Measurements from ENCODE around the gene ARVCF. TPM values are rescaled to one million over a fixed set of nuclear protein-coding genes. Genes with fewer than 3 reads are reported as not detected.

ARVCF gene
- polyA plus RNA-seq, 1 experiment, result 5.6 TPM

GRCh38 chr22:20004464-20004863 is 12.2 kb downstream of the ARVCF start:
- Histone ChIP-seq H3K4me3 (ENCODE audit: low read depth, low read length) (no peak overlapping the region), H3K9me3 (ENCODE audit: control insufficient read depth, insufficient read depth, low read length) (peaks cover 9% of the 10 kb centered on the region), H3K27ac (ENCODE audit: low read depth, low read length) (no peak overlapping the region), H3K27me3 (ENCODE audit: control insufficient read depth, insufficient read depth, low read length) (peaks cover 2% of the 10 kb centered on the region)
- POLR2A ChIA-PET, result no interaction called here
- CTCF ChIA-PET, result no interaction called here
- no peak for DNase-seq (ENCODE audit: low read depth, low spot score)
- no peak for TF ChIP-seq CTCF (IDR thresholded peaks at IDR 0.05; ENCODE audit: low read depth, low read length)

DNA sequence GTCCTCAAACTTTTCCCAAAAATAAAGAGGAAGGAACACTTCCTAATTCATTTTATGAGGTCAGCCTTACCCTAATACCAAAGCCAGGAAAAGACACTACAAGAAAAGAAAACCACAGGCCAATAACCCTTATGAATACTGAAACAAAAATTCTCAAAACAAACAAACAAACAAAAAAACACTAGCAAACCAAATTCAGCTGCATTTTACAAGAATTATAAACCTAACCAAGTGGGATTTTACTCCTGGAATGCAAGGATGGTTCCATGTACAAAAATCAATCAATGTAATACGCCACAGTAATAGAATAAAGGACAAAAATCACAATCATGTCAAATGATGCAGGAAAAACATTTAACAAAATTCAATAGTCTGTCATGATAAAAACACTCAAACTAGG is 13.3 kb downstream of the ARVCF start:
- H3K27ac ChIP-seq (ENCODE audit: low read depth, low read length), result no peak overlapping the region
- H3K27me3 ChIP-seq (ENCODE audit: control insufficient read depth, insufficient read depth, low read length), result peaks cover 2% of the 10 kb centered on the region
- no peak for DNase-seq (ENCODE audit: low read depth, low spot score)
- H3K4me3 ChIP-seq (ENCODE audit: low read depth, low read length), result no peak overlapping the region
- ChIA-PET POLR2A (no interaction called here), CTCF (interaction anchor here (2.8 kb wide), 1 partner anchor 10 kb away, joined by 9 read pairs; no protein-coding TSS in a partner anchor)
- peaks cover 9% of the 10 kb centered on the region for H3K9me3 ChIP-seq (ENCODE audit: control insufficient read depth, insufficient read depth, low read length)
- no peak for TF ChIP-seq CTCF (IDR thresholded peaks at IDR 0.05; ENCODE audit: low read depth, low read length)

DNA sequence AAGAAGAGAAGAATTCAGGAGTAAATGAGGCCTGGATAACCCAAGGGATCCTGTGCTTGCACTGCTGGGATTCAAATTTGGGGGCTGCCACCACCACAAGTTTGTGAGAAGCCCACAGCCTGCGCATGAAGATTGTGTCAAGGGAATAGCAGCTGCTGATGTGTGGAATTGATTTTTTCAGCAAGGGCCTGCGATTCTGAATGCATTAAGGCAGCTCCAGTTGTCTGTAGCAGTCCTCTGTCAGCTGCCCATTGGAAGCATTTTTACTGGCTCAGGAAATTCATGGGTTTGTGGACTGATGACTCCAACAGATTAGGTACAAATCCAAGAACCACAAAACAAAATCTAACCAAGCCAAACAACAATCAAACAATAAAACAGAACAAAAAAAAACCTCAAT is 14.0 kb downstream of the ARVCF start:
- CTCF ChIA-PET, result interaction anchor here (1.0 to 2.8 kb wide), 3 partner anchors 11 to 32 kb away, joined by 3 to 9 read pairs (median 5); no protein-coding TSS in a partner anchor
- no peaks in the 10 kb centered on the region for H3K27me3 ChIP-seq (ENCODE audit: control insufficient read depth, insufficient read depth, low read length)
- POLR2A ChIA-PET, result interaction anchor here (0.8 kb wide), 1 partner anchor 16 kb away, joined by 3 read pairs; no protein-coding TSS in a partner anchor
- H3K4me3 ChIP-seq (ENCODE audit: low read depth, low read length), result no peak overlapping the region
- H3K9me3 ChIP-seq (ENCODE audit: control insufficient read depth, insufficient read depth, low read length), result peaks cover 9% of the 10 kb centered on the region
- DNase-seq (ENCODE audit: low read depth, low spot score), result no peak
- no peak for TF ChIP-seq CTCF (IDR thresholded peaks at IDR 0.05; ENCODE audit: low read depth, low read length)
- H3K27ac ChIP-seq (ENCODE audit: low read depth, low read length), result no peak overlapping the region

DNA sequence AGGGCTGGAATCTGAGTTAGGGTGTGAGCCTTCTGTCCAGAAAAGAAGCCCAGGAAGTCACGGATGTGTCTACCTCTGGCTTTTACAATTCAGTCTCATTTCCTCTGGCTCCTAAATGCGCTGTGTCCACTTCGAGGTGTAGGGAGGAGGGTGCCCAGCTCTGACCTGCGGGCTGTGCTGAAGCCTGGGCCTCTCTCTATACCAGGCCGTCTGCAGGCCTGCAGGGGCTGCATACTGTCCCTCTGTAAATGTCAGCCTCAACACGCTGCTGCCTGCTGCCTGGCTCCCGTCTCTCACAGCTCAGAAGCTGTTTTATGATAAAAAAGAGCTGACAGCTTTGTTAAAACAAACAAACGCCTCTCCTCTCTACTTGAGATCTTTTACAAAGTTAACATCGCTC is 14.5 kb downstream of the ARVCF start:
- no peaks in the 10 kb centered on the region for H3K27me3 ChIP-seq (ENCODE audit: control insufficient read depth, insufficient read depth, low read length)
- CTCF ChIA-PET, result interaction anchor here (1.0 to 2.8 kb wide), 3 partner anchors 12 to 32 kb away, joined by 3 to 9 read pairs (median 5); no protein-coding TSS in a partner anchor
- H3K27ac ChIP-seq (ENCODE audit: low read depth, low read length), result no peak overlapping the region
- no peak for TF ChIP-seq CTCF (IDR thresholded peaks at IDR 0.05; ENCODE audit: low read depth, low read length)
- DNase-seq (ENCODE audit: low read depth, low spot score), result no peak
- POLR2A ChIA-PET, result interaction anchor here (0.8 kb wide), 1 partner anchor 17 kb away, joined by 3 read pairs; no protein-coding TSS in a partner anchor
- peaks cover 9% of the 10 kb centered on the region for H3K9me3 ChIP-seq (ENCODE audit: control insufficient read depth, insufficient read depth, low read length)
- H3K4me3 ChIP-seq (ENCODE audit: low read depth, low read length), result no peak overlapping the region

DNA sequence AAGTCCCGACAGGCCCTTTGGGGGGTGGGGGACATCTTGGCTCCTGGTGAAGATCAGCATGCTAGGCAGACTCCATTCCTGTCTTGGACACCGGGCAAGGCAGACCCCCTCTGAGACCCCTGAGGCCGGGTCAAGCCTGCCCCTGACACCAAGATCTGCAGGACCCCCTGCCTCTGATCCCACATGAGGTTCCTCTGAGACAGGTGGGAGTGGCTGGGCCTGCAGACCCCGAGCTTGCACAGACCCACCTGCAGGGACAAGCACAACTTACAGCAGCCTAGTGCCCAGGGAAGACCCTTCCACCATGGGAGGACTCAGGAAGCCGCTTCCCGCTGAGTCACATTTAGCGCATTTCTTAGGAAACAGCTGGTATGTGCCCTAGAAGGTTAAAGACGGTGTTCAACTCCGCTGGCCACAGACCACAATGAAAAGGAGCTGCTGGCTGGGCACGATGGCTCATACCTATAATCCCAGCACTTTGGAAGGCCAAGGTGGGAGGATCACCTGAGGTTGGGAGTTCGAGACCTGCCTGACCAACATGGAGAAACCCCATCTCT is 15.5 kb downstream of the ARVCF start:
- Histone ChIP-seq H3K9me3 (ENCODE audit: control insufficient read depth, insufficient read depth, low read length) (peaks cover 9% of the 10 kb centered on the region), H3K27ac (ENCODE audit: low read depth, low read length) (no peak overlapping the region), H3K27me3 (ENCODE audit: control insufficient read depth, insufficient read depth, low read length) (peaks cover 2% of the 10 kb centered on the region), H3K4me3 (ENCODE audit: low read depth, low read length) (no peak overlapping the region)
- ChIA-PET POLR2A (no interaction called here), CTCF (interaction anchor here (1.3 to 2.8 kb wide), 2 partner anchors 13 to 14 kb away, joined by 3 to 9 read pairs; no protein-coding TSS in a partner anchor)
- DNase-seq (ENCODE audit: low read depth, low spot score), result no peak
- no peak for TF ChIP-seq CTCF (IDR thresholded peaks at IDR 0.05; ENCODE audit: low read depth, low read length)

Data from AG04450 (cell line).